ENCODE data around the gene PHYH.
"Not testable (repeated sequence)": the region's sequence is repeated elsewhere in the genome, so short reads cannot be mapped to it uniquely, and the experiment has no call there.

PHYH gene

DNA sequence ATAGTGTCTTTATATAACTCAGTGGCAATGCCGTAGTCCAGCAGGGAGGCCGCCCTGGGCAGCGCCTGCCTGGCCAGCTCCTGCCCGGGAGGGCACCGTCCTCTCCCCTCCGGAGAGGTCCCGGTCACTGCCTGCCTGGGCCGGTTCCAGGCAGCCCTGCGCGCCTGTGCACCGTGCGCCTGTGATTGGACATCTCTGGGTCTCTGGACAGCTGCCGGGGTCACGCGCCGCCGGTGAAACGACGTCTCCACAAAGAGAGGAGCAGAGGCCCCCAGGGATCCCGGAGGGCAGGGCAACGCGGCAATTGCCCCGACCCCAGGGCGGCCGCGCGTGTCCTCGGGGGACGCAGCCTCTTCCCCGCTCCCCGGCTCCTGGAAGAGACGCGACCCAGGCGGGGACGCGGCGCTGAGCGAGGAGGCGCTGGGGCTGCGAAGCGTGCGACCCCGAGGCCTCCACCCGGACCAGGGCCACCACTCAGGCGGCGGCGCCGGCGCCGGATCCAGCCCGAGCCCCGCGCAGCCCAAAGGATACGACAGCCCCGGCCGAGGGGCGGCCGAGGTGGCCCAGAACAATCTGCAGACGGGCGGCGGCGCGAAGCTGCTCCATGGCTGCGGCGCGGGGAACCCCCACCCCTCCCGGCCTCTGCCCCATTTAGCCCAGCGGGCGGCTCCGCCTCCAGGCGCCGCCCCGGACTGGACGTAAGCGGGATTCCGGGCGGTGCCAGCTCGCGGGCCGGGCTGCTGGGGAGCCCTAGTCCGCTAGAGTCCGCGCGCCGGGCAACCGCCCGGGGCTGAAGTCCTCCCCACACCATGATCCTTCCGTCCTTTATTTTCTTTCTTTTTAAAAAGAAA, at the start of gene PHYH:
Gene PHYH (minus strand): TSS at position 628 of the 851 bp plus-strand sequence. CDS start 22 bp downstream, at position 606.
- peak; percentile 90 for DNase-seq

DNA sequence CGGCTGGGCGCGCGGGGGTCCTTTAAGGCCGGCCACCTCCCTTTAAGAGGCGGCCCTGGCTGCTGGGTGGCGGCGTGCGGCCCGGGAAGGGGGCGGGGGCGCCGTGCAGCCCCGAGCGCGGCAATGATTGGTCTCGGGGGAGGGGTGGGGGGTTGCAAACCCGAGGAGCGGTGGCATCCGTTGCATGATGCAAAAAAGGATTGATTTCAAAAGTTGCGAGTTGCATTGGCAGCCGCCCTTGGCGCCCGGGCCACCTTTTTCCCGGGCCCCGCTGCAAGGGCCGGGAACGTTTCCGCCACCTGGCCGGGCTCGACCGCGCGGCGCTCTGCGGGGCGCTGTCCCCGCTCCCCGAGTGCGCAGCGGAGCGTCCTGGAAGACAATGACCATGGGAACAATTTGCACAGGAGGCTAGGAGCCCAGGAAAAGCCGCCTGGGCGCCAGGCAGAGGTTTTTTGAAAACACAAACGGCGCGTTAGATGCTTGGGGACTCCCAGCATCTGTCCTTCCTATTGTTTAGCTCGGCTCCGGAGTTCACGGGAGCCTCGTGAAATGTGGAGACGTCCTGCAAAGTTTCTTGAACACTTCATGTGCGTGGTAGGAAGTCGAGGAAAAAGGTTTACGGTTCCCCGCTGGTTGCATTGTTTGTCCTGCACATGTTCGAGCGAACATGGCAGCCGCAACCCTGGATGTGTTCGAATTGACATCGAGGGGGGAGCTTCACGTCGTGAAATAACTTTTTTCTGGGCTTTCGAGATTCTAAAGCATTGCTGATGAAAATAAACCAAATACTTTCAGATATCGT, 48.6 kb upstream of the PHYH start, which contains the start of gene SEPHS1:
Gene SEPHS1 (minus strand): TSS at position 78 of the 802 bp plus-strand sequence. CDS start 3,343 bp downstream, outside the sequence.
- DNase-seq: peak; percentile 87

DNA sequence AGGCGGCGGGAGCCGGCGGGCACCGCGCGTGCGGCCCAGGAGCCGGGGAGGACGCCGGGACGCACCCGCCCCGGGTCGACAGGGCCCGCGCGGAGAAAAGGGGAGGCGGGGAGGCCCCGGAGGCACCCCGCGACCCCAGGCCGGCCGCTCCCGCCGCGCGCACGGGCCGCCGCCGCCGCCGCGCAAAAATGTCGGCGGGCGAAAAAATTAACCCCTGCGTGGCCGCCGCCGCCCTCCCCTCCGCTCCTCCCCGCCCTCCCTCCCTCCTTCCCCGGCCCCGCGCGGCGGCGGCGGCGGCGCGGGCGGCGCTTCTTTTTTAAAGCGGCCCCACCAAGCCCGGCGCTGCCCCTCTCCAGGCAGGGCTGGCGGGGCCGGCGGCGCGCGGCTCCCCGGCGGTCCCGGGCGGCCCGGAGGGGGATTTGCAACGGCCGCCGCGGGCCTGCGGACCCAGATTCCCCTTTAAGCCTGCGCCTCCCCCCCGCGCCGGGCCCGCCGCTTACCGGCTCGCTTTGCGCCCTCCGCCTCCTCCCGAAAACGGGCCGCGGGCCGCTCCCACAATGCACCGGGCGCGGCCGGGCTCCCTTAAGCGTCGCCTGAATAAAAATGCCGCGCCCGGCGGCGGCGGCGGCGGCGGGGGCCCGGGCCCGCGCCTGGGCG, 47.8 kb upstream of the PHYH start:
- peak; percentile 86 for DNase-seq

DNA sequence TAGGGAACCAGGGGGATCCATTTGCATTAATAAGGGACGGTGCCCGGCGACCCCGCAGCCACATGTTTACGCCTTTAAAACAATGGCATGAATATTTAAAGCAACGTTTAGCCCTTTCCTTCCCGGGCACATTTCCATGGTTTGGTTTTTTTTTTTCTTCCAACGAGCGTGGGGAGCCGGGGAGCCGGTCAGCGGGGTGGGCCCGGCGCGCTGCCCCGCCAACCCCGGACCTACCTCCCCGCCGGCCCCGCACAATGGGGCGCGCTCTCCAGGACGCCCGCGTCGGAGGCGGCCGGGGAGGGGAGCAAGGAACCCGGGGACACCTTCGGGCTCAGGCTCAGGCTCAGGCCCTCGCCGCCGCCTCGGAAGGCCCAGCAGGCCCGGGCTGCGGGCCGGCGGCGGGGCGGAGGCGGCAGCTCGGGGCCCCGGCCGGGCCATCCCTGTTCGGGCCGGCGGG, 47.2 kb upstream of the PHYH start:
- peak; percentile 52 for DNase-seq

DNA sequence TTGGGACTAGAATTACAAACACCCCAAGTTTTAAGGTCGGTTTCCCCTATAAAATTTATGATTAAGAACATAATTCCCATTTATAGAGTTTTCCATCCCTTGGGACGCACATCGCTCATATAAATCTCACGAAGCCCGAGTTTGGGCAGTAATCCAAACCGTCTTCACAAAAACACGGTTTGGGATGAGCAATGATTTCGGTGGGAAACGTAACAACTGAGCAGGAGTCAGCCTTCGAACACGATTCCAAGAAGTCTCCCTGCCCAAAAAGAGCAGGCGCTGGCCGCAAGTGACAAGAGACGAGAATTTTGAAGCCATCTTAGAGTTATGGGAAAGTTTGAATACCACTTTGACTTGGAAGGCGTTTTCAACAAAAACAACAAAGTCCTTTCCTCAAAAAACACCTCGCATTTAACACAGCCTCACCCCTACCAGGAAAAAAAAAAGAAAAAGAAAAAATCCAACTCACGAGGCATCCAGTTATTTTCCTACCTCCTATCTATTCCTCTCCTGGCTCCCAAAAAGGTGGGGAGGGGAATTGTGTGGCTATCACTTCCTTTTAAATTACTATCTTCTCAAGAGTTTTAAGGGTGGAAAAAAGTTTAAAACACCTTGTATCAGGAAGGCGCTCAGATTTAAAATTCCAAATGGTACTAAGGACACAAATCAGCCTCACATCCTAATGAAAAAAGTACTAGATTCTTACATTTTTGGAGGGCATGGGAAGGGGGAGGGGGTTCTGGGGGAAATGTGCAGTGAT, 46.6 kb upstream of the PHYH start:
- peak; percentile 35 for DNase-seq

DNA sequence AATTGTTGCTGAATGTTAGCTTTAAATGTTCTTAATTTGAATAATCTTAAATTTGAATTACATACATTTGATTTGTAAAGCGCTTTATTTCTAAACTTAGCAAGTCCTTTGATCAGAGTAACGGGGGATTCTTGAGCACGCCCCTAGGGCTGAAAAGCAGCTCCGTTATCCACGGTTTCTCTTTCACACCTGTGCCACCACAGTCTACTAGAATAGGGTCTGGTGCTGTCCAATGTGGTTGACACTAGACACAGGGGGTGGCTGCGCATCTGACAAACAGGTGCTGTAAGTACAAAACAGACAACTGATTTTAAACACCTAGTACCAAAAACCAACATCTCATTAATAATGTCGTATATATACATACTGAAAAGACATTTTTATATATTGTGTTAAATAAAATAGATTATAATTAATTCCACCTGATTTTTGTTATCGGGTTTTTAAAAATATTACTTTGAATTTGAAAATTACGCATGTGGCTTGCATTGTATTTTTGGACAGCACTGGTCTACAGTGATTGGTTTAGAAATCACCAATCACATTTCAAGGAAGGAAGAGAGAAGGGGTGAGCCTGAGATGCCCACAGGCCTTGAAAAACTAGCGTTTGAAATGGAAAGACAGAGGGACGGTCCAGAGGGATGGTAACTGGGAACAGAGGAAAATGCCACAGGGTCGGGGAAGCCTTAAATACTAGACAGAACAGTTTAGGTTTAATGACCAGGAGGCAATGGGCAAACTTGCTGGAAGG, 40.9 kb upstream of the PHYH start:
- DNase-seq: no peak

DNA sequence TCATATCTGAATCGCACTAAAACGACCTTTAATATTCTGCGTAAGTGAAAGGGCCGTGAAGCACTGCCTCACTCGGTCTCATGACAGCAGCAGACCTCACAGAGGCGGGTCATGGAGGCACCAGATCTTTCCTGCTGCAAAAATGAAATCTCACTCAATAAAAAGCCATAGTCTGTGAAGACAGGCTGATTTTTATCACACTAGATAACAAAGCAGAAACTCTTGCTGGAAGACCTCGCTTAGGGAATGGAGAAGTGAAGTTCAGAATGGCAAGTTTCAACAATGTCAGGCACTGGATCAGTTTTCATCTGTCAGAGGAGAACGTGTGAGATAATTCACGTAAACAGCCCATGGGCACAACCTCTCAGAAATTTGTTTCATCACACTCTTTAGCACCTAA, 40.2 kb upstream of the PHYH start:
- peak; percentile 31 for DNase-seq

DNA sequence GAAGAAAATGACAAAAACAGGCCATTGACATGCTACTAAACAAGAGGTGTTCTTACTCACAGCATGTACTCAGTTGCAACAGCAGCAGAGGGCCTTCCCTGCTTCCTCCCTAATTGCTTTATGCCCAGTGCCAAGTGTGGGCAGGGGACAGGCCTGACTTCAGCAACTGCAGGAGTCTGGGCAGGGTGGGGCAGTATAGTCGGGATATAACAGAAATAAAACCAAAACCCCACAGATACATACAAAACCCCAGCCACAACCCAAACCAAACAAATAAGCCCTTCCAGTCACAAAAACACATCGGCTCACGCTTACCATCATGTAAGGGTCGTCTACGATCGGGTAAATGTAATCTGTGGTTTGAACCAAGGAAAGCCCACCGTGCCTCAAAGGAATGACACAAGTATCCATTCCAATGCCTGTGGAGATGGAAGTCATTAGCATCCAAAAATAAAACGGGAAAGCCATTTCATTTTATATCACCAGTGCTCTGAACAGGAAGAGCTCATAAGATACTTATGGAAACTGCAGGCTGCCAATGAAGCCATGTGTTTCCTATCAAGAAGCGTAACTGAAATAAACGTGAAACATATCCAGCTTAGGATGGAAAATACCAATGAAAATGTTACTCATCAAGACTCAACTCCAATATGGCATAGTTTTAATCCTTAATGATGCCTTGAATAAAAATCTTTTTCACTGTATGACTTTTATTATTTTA, 38.7 kb upstream of the PHYH start:
- no peak for DNase-seq

DNA sequence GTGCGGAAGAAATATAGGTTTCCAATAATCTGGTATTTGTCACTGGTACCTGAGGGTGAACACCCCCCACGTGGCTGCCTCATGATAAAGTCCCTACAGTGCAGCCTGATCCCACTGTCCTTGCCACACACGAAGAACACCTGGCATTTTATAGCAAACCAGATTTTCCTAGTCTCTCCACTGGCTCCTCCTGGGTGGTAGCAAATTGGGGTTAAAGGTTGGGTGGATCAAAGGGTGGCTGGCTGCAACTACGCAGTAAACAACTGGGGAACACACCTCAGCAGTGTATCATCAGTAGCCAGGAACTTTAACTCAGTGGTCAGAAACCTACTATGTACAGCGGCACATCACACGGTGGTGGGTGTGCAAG, 37.9 kb upstream of the PHYH start:
- DNase-seq: no peak

DNA sequence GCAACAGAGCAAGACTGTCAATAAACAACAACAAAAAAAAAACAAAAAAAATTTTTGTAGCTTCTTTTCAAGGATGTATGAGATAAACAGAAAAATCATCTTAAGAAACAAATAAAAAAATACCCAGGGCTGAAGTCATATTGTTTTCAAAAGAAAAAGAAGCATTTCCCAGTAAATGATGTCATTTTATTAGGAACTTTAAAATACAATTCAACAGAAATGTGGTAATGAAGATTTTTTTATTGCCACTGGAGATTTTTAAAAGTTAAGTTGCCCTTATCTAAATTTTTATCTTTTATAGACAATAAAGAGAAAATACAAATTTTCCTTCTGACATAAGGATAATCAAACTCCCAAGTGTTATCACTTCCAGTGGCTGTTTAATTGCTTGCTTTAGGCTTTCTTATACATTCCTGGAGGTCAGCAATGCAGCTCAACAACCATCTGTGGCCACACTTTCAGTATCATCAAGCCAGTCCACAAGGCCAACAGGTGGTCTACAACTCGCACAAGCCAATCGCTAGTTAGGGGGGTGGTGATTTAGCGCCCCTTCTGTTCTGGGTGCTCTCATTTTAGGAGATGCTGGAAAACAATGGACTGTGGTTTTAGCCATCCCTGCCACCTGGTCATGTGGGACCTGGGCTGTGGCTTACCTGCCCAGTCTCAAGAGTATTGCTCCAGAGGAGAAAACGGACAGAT, 37.4 kb upstream of the PHYH start:
- DNase-seq: no peak

DNA sequence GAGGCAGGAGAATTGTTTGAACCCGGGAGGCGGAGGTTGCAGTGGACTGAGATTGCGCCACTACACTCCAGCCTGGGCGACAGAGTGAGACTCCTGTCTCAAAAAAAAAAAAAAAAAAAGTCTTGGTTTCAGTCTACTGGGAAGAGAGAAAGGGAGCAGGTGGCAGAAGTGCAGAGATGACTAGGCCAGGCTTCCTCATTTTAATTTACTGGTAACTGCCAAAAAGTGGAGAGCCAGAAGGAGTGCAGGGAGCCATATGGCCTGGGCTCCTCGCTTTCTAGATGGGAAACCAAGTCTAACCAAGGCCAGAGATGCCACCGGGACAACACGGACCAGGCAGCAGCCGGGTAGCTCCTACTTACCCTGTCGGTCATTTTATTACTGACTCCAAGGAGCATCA, 36.0 kb upstream of the PHYH start:
- DNase-seq: no peak

DNA sequence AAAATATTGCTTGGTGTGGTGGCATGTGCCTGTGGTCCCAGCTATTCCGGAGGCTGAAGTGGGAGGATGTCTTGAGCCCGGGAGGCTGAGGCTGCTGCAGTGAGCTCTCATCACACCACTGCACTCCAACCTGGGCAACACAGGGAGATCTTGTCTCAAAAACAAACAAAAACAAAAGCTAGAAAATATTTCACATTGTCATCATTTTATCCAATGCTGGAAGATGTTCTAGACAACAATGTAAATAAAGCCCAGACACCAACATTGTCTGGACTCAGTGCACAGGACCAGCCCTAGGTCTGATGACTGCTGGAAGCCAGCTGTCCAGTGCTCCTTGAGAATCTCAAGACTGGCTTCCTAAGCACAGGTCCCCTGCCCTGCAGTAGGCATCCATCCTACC, 34.7 kb upstream of the PHYH start:
- DNase-seq: no peak

DNA sequence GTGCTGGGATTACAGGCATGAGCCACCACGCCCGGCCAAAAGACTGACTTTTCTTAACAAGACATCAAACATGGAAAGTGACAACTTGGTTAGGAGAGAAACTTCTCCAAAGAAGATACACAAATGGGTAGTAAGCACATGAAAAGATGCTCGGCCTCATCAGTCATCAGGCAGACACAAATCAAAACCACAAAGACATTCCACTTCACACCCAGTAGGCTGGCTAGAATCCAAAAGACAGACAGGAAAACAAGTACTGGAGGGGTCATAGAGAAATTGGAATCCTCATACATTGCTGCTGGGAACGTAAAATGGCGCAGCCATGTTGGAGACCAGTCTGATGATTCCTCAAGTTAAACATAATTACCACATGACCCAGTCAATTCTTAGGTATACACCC, 31.8 kb upstream of the PHYH start:
- no peak for DNase-seq

DNA sequence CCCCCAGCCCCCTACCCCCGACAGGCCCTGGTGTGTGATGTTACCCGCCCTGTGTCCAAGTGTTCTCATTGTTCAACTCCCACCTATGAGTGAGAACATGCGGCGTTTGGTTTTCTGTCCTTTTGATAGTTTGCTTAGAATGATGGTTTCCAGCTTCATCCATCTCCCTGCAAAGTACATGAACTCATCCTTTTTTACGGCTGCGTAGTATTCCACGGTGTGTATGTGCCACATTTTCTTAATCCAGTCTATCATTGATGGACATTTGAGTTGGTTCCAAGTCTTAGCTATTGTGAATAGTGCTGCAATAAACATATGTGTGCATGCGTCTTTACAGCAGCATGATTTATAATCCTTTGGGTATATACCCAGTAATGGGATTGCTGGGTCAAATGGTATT, 31.1 kb upstream of the PHYH start:
- DNase-seq: not testable (repeated sequence)

DNA sequence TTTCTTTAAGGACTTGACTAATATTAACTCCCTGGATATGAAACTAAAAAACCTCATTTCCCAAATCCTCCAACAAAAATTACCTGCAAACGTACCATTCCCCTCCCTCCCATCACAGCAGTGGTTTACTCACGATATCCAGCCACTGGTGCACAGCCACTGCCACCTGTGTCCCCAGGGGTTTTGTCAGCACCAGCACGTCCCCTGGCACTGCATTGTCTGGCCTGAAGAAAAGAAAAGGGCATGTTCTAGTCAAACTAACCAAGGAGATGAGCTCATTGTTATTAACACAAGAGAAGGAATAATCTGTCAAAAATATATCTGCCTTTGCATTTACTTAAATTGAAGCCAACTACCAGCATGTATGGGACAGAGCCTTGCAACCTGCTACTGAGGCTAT, 29.7 kb upstream of the PHYH start:
- DNase-seq: no peak

DNA sequence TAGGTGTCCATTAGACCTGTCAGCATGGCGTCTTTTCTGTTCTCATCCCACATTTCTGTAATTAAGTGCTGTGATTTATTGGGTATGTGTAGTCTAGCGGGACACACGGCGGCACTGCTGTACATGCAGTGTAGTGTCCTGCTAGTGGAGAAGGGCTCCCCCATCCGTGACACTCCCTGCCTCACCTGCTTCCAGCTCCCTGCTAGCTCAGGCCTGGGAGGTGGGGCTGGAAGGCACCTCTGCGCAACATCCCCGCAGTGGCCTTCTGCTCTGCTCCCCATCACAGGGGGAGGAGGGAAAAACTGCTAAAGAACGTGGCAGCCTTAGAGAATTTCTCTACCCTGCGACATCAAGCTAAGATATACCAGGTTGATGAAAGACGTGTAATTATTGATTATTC, 28.7 kb upstream of the PHYH start:
- no peak for DNase-seq

DNA sequence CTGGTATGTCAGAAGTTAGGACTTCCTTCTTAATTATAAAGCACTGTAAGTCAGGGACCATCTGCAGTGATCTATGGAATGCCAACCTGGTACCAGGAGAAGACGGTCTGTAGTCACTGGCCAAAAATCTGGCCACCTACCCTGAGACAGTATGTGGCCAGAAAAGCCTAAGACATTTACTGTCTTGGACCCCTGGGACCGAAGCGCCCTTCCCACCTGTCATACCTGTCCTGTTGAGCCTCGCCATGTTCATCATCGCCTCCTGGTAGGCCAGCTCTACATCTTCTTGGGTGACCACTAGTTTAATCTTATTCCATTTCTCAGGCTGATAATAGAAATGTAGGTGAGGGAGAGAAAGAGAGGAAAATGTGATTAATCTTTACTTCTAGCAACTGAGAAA, 28.3 kb upstream of the PHYH start:
- no peak for DNase-seq

DNA sequence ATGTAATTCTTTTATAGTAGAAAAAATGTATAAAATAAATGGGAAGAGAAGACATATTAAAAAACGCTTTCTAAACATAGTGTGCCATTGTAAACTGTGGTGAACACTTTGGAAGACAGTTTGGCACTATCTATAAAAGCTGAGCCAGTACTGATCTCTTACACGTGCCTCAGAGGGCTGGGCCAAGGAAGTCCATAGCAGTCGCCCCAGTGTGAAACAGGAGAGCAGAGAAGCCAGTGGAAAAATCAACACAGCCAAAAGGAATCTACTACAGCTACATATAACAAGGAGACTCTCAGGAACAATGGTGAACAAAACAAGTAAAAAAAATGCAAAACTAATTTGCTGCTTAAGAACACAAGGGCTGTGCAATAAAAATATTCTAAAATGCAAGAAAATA, 27.7 kb upstream of the PHYH start:
- DNase-seq: no peak

DNA sequence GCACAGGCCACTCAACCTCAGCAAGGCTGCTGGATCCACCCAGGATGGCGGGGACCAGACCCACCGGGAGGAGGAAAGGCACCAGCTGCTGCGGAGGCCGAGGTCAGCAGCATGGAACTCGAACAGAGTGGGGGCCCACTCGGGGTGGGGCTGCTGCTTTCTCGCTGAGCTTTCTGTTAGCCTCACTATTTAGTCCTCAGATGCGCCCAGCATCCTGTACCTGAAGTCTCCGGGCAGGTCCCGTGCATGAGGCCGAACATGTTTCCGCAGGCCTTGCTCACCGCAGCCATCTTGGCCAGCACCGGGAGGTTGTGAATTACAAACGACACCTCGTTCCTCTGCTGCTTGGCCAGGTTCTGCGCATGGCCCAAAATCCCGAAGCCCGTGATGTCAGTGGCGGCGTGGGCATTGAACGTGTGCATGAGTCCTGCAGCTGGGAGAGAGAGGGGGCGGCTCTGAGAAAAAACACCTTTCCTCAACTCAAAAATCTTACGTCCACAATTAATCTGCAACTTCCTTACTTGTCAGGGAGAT, 22.8 kb upstream of the PHYH start:
- DNase-seq: no peak

DNA sequence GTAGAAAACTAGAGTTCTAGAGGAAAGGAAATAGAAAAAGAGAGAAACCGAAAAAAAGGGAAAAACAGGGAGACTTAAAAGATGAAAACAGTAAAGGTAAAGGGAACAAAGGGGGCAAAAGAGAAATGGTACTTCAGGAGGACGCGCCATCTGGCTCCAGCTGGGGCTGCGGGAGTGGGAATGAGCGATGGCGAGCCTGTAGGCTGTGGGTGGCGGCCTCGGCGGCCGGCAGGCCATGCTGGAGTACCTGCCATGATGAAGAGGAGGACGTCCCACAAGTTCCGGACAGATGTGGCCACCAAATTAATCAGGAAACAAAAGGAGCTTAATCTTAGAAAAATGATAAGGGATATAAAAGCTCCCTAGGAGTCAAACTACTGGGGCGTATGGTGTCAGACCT, 21.7 kb upstream of the PHYH start:
- DNase-seq: no peak
